ENCODE data around the gene GYG2.

The GYG2 gene

DNA sequence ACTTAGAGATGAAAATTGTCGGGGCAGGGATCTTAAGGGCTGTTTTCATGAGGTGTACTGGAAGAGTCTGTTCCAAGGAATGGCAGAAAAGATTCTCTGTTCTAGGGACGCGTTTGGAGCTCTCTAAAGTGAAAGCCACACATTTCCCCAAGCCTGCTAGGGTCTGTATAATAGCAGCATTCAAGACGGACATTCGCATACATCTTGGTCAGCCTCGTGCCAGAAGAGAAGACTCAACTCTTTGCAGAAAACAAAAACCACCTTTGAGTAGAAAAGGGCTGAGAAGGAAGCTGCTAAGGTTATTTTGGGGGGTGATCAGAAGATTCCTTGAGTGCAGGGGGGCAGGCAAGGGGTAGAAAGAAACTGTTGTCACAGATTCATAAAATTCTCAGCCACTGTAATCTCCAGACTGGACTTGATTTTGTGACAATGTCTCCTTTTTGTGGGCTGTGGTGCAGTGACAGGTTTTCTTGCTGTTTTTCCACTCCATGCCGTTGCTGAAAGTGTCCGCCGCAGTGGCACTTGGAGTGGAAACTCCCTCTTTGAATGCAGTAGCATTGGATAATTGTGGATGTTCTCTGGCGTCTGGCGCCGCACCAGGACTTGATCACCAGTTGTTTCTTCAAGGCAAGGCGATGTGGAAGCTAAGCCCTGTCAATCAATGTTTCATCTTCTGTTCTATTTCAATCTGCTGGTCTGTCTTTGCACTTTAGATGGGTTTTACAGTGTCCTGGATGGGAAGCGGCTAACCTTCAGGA, 2.9 kb downstream of the GYG2 start:
- Histone ChIP-seq H3K4me2 (ENCODE audit: low read depth, low read length, poor library complexity, severe bottlenecking) (no peak overlapping the region), H2AFZ (ENCODE audit: low read depth, low read length, severe bottlenecking) (no peak overlapping the region), H3K36me3 (ENCODE audit: low read length) (no peaks in the 10 kb centered on the region), H3K27me3 (ENCODE audit: low read length) (no peaks in the 10 kb centered on the region), H4K20me1 (ENCODE audit: low read depth, low read length) (no peaks in the 10 kb centered on the region), H3K9me2 (replicated peaks; ENCODE audit: insufficient read depth, low read length) (no peaks in the 10 kb centered on the region), H3K4me3 (ENCODE audit: insufficient read depth, low read length, poor library complexity, severe bottlenecking) (no peak overlapping the region), H3K27ac (ENCODE audit: low read depth, low read length) (no peak overlapping the region), H3K79me2 (ENCODE audit: insufficient read depth, low read length) (no peaks in the 10 kb centered on the region), H3K9me3 (ENCODE audit: insufficient read depth, low read length) (no peaks in the 10 kb centered on the region), H3F3A (ENCODE audit: insufficient read depth) (no peaks in the 10 kb centered on the region), H3K9ac (ENCODE audit: low read length) (no peak overlapping the region)
- TF ChIP-seq, protein P1, sequence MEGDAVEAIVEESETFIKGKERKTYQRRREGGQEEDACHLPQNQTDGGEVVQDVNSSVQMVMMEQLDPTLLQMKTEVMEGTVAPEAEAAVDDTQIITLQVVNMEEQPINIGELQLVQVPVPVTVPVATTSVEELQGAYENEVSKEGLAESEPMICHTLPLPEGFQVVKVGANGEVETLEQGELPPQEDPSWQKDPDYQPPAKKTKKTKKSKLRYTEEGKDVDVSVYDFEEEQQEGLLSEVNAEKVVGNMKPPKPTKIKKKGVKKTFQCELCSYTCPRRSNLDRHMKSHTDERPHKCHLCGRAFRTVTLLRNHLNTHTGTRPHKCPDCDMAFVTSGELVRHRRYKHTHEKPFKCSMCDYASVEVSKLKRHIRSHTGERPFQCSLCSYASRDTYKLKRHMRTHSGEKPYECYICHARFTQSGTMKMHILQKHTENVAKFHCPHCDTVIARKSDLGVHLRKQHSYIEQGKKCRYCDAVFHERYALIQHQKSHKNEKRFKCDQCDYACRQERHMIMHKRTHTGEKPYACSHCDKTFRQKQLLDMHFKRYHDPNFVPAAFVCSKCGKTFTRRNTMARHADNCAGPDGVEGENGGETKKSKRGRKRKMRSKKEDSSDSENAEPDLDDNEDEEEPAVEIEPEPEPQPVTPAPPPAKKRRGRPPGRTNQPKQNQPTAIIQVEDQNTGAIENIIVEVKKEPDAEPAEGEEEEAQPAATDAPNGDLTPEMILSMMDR (IDR thresholded peaks at IDR 0.05; ENCODE audit: insufficient read depth, low read length, poor library complexity, severe bottlenecking) = no peak
- no peak for TF ChIP-seq EZH2phosphoT487 (conservative IDR thresholded peaks at IDR 0.05; ENCODE audit: low read length)

DNA sequence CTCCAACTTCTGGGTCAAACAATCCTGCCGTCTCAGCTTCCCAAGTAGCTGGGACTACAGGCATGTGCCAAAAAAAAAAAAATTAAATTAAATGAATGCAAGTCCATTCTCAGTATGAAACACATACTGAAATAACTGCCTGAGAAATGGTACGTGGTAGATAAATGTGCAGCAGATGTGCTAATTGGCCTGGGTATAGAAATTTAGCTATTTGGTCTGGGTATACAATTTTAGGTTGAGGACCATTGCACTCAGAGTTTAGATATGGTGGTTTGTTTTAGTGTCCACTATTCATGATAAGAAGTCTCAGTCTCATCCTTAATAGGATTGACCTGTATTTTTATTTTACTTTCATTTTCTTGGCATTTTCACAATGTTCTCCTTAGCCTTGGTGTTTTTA, 9.2 kb downstream of the GYG2 start:
- H3K9ac ChIP-seq (ENCODE audit: low read length) = no peak overlapping the region
- no peak overlapping the region for H3K4me3 ChIP-seq (ENCODE audit: insufficient read depth, low read length, poor library complexity, severe bottlenecking)
- no peaks in the 10 kb centered on the region for H3K36me3 ChIP-seq (ENCODE audit: low read length)
- H3K9me3 ChIP-seq (ENCODE audit: insufficient read depth, low read length) = no peaks in the 10 kb centered on the region
- no peaks in the 10 kb centered on the region for H3K9me2 ChIP-seq (replicated peaks; ENCODE audit: insufficient read depth, low read length)
- no peak overlapping the region for H3K27ac ChIP-seq (ENCODE audit: low read depth, low read length)
- H3K27me3 ChIP-seq (ENCODE audit: low read length) = no peaks in the 10 kb centered on the region
- H3F3A ChIP-seq (ENCODE audit: insufficient read depth) = no peaks in the 10 kb centered on the region
- H3K79me2 ChIP-seq (ENCODE audit: insufficient read depth, low read length) = no peaks in the 10 kb centered on the region
- no peaks in the 10 kb centered on the region for H4K20me1 ChIP-seq (ENCODE audit: low read depth, low read length)
- no peak overlapping the region for H2AFZ ChIP-seq (ENCODE audit: low read depth, low read length, severe bottlenecking)
- no peak for TF ChIP-seq EZH2phosphoT487 (conservative IDR thresholded peaks at IDR 0.05; ENCODE audit: low read length)
- TF ChIP-seq, protein P1 (IDR thresholded peaks at IDR 0.05; ENCODE audit: insufficient read depth, low read length, poor library complexity, severe bottlenecking) = no peak
- H3K4me2 ChIP-seq (ENCODE audit: low read depth, low read length, poor library complexity, severe bottlenecking) = no peak overlapping the region

DNA sequence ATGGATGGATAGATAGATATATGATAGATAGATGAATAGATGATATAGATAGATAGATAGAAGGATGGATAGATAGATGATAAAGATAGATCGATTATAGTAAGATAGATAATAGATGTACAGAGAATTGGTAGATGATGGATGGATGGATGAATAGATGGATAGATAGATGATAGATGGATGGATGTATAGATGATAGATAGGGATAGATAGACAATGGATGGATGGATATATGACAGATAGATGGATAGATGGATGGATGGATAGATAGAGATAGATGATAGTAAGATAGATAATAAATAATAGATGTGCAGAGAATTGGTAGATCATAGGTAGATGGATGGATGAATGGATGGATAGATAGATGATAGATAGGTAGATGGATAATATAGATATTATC, 12.2 kb downstream of the GYG2 start:
- no peaks in the 10 kb centered on the region for H3K79me2 ChIP-seq (ENCODE audit: insufficient read depth, low read length)
- H4K20me1 ChIP-seq (ENCODE audit: low read depth, low read length) = no peaks in the 10 kb centered on the region
- no peak for TF ChIP-seq EZH2phosphoT487 (conservative IDR thresholded peaks at IDR 0.05; ENCODE audit: low read length)
- TF ChIP-seq, protein P1 (IDR thresholded peaks at IDR 0.05; ENCODE audit: insufficient read depth, low read length, poor library complexity, severe bottlenecking) = no peak
- no peak overlapping the region for H3K9ac ChIP-seq (ENCODE audit: low read length)
- no peak overlapping the region for H3K4me2 ChIP-seq (ENCODE audit: low read depth, low read length, poor library complexity, severe bottlenecking)
- H2AFZ ChIP-seq (ENCODE audit: low read depth, low read length, severe bottlenecking) = no peak overlapping the region
- H3K9me2 ChIP-seq (replicated peaks; ENCODE audit: insufficient read depth, low read length) = no peaks in the 10 kb centered on the region
- no peak overlapping the region for H3K27ac ChIP-seq (ENCODE audit: low read depth, low read length)
- no peaks in the 10 kb centered on the region for H3K9me3 ChIP-seq (ENCODE audit: insufficient read depth, low read length)
- no peak overlapping the region for H3K4me3 ChIP-seq (ENCODE audit: insufficient read depth, low read length, poor library complexity, severe bottlenecking)
- H3F3A ChIP-seq (ENCODE audit: insufficient read depth) = no peaks in the 10 kb centered on the region
- H3K27me3 ChIP-seq (ENCODE audit: low read length) = no peaks in the 10 kb centered on the region
- no peaks in the 10 kb centered on the region for H3K36me3 ChIP-seq (ENCODE audit: low read length)

All from SU-DHL-6 (cell line).